ENCODE results near the gene PIGV. TPM values are rescaled to one million over a fixed set of nuclear protein-coding genes. Genes with fewer than 3 reads are reported as not detected.
A peak's percentile ranks its signal among the peaks of the same experiment; 100 is the strongest.

PIGV gene
- total RNA-seq, 1 donor from 2014 or later, result 7.9 TPM

DNA sequence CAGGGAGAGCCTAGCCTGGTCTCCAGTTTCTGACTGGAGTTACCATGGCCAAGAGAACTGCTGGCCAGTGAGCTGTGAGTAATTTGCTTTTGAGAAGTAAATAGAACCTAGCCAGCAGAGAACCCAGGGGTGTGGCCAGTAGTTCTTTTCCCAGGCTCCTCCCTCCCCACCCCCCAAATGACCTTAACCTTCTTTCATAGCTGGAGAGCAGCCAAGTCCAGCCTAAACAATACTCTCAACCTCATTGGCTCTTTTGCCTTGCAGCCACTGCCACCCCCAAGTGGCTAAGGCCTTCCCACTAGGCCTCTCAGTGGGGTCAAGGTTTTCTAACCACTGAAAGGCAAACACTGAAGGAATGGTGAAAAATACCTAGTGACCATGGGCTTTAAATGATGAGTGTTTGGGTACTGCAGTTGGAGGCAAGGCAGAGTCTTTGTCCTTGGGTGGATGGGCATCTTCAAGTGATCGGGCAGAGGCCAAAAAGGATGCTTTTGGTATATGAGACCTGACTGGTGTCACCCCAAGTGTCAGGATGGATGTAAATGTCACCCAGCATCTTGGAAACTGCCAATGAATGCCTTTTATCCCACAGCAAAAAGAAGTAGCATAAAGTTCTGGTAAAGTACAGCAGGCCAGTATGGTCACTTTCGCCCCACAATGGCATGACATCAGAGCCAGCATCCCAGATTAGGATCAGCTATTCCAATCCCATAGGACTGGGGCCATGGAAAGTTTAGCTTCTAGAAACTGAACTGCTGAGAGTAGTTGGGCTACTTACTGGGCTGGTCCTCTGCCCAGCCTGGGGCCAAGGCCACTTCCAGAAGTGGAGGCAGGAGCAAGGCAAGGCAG, 3.5 kb upstream of the PIGV start:
- H3K4me3 ChIP-seq (ENCODE audit: insufficient read depth, low read depth, low read length), result no peak overlapping the region
- no peak for FAIRE-seq
- H2AFZ ChIP-seq (ENCODE audit: low read depth, low read length), result no peak overlapping the region
- Mint-ChIP-seq H3K27me3 (ENCODE audit: low read depth, unreplicated experiment) (no peaks in the 10 kb centered on the region), H3K4me1 (ENCODE audit: low read depth, unreplicated experiment) (peaks cover 62% of the 10 kb centered on the region), H3K27ac (ENCODE audit: unreplicated experiment) (peak overlapping the region; percentile 81), H3K36me3 (ENCODE audit: low read depth, unreplicated experiment) (peaks cover 11% of the 10 kb centered on the region), H3K9me3 (ENCODE audit: unreplicated experiment) (no peaks in the 10 kb centered on the region), H3K4me3 (ENCODE audit: unreplicated experiment) (peak overlapping the region; percentile 16)
- peaks cover 47% of the 10 kb centered on the region for H3K4me1 ChIP-seq (ENCODE audit: insufficient read depth, low read length)
- peak overlapping the region; percentile 6 for H3K4me2 ChIP-seq (ENCODE audit: low read length)
- no peaks in the 10 kb centered on the region for H3K9me3 ChIP-seq (ENCODE audit: insufficient read depth, low read depth, low read length)
- H3K9ac ChIP-seq (ENCODE audit: low read length), result no peak overlapping the region
- H3K27me3 ChIP-seq (ENCODE audit: insufficient read depth, low read length), result no peaks in the 10 kb centered on the region
- TF ChIP-seq EZH2 (IDR thresholded peaks at IDR 0.05; ENCODE audit: insufficient read depth, low read length), result no peak
- TF ChIP-seq, protein P1, sequence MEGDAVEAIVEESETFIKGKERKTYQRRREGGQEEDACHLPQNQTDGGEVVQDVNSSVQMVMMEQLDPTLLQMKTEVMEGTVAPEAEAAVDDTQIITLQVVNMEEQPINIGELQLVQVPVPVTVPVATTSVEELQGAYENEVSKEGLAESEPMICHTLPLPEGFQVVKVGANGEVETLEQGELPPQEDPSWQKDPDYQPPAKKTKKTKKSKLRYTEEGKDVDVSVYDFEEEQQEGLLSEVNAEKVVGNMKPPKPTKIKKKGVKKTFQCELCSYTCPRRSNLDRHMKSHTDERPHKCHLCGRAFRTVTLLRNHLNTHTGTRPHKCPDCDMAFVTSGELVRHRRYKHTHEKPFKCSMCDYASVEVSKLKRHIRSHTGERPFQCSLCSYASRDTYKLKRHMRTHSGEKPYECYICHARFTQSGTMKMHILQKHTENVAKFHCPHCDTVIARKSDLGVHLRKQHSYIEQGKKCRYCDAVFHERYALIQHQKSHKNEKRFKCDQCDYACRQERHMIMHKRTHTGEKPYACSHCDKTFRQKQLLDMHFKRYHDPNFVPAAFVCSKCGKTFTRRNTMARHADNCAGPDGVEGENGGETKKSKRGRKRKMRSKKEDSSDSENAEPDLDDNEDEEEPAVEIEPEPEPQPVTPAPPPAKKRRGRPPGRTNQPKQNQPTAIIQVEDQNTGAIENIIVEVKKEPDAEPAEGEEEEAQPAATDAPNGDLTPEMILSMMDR (IDR thresholded peaks at IDR 0.05; ENCODE audit: insufficient read depth, low read depth, low read length), result no peak
- H4K20me1 ChIP-seq (ENCODE audit: insufficient read depth, low read length), result peaks cover 16% of the 10 kb centered on the region
- H3K27ac ChIP-seq (ENCODE audit: low read depth, low read length), result peak overlapping the region; percentile 16
- peaks cover 28% of the 10 kb centered on the region for H3K79me2 ChIP-seq (ENCODE audit: insufficient read depth, low read length)
- peaks cover 32% of the 10 kb centered on the region for H3K36me3 ChIP-seq (ENCODE audit: insufficient read depth, low read length)
- DNase-seq (ENCODE audit: low read depth), result peak; percentile 34

DNA sequence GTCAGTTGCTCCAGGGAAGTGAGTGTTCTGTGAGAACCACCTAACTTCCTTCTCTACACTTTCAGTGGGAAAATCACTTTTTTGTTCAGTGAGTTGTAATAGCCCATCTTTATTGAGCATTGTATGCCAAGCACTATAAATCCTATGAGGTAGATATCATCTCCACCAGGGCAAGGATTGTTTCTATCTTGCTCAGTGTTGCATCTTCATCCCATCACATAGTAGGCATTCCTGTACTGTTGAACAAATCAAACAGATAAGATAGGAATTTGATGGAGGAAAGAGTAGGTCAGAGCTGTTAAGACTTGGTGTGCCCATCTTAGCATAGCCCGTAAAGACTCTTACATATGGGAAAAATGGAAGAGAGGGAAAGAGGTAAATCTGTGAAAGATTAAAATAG, 2.9 kb upstream of the PIGV start:
- Histone ChIP-seq H3K4me1 (ENCODE audit: insufficient read depth, low read length) (peaks cover 53% of the 10 kb centered on the region), H3K36me3 (ENCODE audit: insufficient read depth, low read length) (peaks cover 26% of the 10 kb centered on the region), H3K9me3 (ENCODE audit: insufficient read depth, low read depth, low read length) (no peaks in the 10 kb centered on the region), H3K79me2 (ENCODE audit: insufficient read depth, low read length) (peaks cover 22% of the 10 kb centered on the region), H3K27me3 (ENCODE audit: insufficient read depth, low read length) (no peaks in the 10 kb centered on the region), H3K9ac (ENCODE audit: low read length) (no peak overlapping the region), H4K20me1 (ENCODE audit: insufficient read depth, low read length) (peaks cover 16% of the 10 kb centered on the region), H2AFZ (ENCODE audit: low read depth, low read length) (no peak overlapping the region), H3K4me2 (ENCODE audit: low read length) (no peak overlapping the region), H3K4me3 (ENCODE audit: insufficient read depth, low read depth, low read length) (no peak overlapping the region), H3K27ac (ENCODE audit: low read depth, low read length) (peak overlapping the region; percentile 13)
- peaks cover 63% of the 10 kb centered on the region for H3K4me1 Mint-ChIP-seq (ENCODE audit: low read depth, unreplicated experiment)
- H3K27me3 Mint-ChIP-seq (ENCODE audit: low read depth, unreplicated experiment), result no peaks in the 10 kb centered on the region
- H3K4me3 Mint-ChIP-seq (ENCODE audit: unreplicated experiment), result peak overlapping the region; percentile 64
- FAIRE-seq, result no peak
- H3K36me3 Mint-ChIP-seq (ENCODE audit: low read depth, unreplicated experiment), result peaks cover 5% of the 10 kb centered on the region
- TF ChIP-seq, protein P1 (IDR thresholded peaks at IDR 0.05; ENCODE audit: insufficient read depth, low read depth, low read length), result no peak
- TF ChIP-seq EZH2 (IDR thresholded peaks at IDR 0.05; ENCODE audit: insufficient read depth, low read length), result no peak
- peak overlapping the region; percentile 81 for H3K27ac Mint-ChIP-seq (ENCODE audit: unreplicated experiment)
- no peaks in the 10 kb centered on the region for H3K9me3 Mint-ChIP-seq (ENCODE audit: unreplicated experiment)
- DNase-seq (ENCODE audit: low read depth), result no peak

All from astrocyte (in vitro differentiated cells and primary cell).